Left forelimb (tissue), 1 donor: ENCODE results near the gene GNMT.
"Not testable (repeated sequence)": the region's sequence is repeated elsewhere in the genome, so short reads cannot be mapped to it uniquely, and the experiment has no call there.

Source experiments
- DNase-seq: peaks from one replicate; pipeline ENCODE4 v3.0.0-alpha.2; 2018; ENCODE audit warnings: low spot score

Gene GNMT

GRCh38 chr6:42941356-42941755 is 19.2 kb upstream of the GNMT start:
- not testable (repeated sequence) for DNase-seq

- DNase-seq, result no peak
These were observed 18.1 kb upstream of the GNMT start for GRCh38 chr6:42942444-42942843.

- DNase-seq, result no peak
These were observed 12.6 kb upstream of the GNMT start for GRCh38 chr6:42947950-42948349.

- no peak for DNase-seq
These were observed 8.2 kb upstream of the GNMT start for GRCh38 chr6:42952389-42952788.

- DNase-seq, result not testable (repeated sequence)
These were observed 6.1 kb upstream of the GNMT start for GRCh38 chr6:42954405-42954804.

GRCh38 chr6:42958125-42958524 is 2.4 kb upstream of the GNMT start:
- DNase-seq, result no peak

- DNase-seq, result no peak
These were observed 674 bp upstream of the GNMT start for GRCh38 chr6:42959917-42960242.

GRCh38 chr6:42961020-42961470 is 491 bp downstream of the GNMT start:
- DNase-seq, result no peak

GRCh38 chr6:42962096-42962495 is 1.5 kb downstream of the GNMT start:
- DNase-seq, result no peak

GRCh38 chr6:42962502-42963178 is 2.1 kb downstream of the GNMT start:
- DNase-seq, result no peak

- DNase-seq, result no peak
These were observed 2.8 kb downstream of the GNMT start for GRCh38 chr6:42963179-42963854.

GRCh38 chr6:42963855-42964605 is 3.5 kb downstream of the GNMT start:
- DNase-seq, result no peak

GRCh38 chr6:42966571-42966970 is 6.0 kb downstream of the GNMT start:
- no peak for DNase-seq

- DNase-seq, result no peak
These were observed 6.7 kb downstream of the GNMT start for GRCh38 chr6:42967228-42967627.

- no peak for DNase-seq
These were observed 7.7 kb downstream of the GNMT start for GRCh38 chr6:42968126-42968701.

- no peak for DNase-seq
These were observed 8.2 kb downstream of the GNMT start for GRCh38 chr6:42968783-42969182.

GRCh38 chr6:42969431-42969830 is 8.9 kb downstream of the GNMT start:
- DNase-seq, result no peak

GRCh38 chr6:42969934-42970333 is 9.4 kb downstream of the GNMT start:
- no peak for DNase-seq

- no peak for DNase-seq
These were observed 10.5 kb downstream of the GNMT start for GRCh38 chr6:42970871-42971612.

- no peak for DNase-seq
These were observed 11.3 kb downstream of the GNMT start for GRCh38 chr6:42971746-42972327.

GRCh38 chr6:42973926-42974325 is 13.4 kb downstream of the GNMT start:
- no peak for DNase-seq
